ENCODE data around the gene PRKCE. TPM values are rescaled to one million over a fixed set of nuclear protein-coding genes. Genes with fewer than 3 reads are reported as not detected.
"Not testable (repeated sequence)": the region's sequence is repeated elsewhere in the genome, so short reads cannot be mapped to it uniquely, and the experiment has no call there.

The PRKCE gene
- total RNA-seq, 2 donors from 2014 or later: 5.8 to 18.1 TPM

DNA sequence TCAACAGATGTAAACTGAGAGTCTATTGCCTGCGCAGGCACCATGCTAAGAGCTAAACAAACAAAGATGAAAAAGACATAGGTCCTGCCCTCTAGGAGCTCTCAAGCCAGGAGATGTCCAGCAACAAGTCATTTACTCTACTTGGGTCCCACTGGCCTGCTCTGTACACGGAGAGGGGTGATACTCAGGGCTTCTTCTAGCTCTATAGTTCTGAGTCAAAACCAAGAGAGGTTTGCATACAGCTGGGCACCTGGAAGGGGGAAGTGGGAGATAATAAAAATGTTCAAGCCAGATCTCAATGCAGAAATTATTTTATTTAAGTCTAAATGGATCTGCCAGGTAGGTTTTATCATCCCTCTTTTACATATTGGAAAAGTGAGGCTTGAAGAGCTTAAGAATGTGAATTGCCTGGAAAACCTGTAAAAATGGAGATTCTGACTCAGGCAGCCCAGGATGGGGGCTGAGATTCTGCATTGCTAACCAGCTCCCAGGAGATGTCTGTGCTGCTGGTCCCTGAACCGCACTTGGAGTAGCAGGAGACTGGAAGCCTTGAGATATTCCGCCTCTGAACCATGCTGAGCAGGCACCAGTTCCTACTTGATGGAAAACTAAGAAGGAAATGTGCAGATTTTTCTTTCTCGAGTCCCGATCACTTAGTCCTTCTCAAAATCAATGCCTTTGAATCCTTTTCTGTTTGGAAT is 201.1 kb downstream of the PRKCE start:
- Histone ChIP-seq H3K36me3 (no peaks in the 10 kb centered on the region), H3K27me3 (replicated peaks; ENCODE audit: insufficient read depth) (no peaks in the 10 kb centered on the region), H3K4me1 (ENCODE audit: control insufficient read depth in 1 of 2, low read depth in 2 of 2) (peaks cover 5 to 21% of the 10 kb centered on the region in 2 donors), H3K9me3 (no peaks in the 10 kb centered on the region), H3K27ac (no peak overlapping the region), H3K4me3 (no peak overlapping the region)
- DNase-seq (ENCODE audit: low spot score): no peak
- TF ChIP-seq, protein P1, sequence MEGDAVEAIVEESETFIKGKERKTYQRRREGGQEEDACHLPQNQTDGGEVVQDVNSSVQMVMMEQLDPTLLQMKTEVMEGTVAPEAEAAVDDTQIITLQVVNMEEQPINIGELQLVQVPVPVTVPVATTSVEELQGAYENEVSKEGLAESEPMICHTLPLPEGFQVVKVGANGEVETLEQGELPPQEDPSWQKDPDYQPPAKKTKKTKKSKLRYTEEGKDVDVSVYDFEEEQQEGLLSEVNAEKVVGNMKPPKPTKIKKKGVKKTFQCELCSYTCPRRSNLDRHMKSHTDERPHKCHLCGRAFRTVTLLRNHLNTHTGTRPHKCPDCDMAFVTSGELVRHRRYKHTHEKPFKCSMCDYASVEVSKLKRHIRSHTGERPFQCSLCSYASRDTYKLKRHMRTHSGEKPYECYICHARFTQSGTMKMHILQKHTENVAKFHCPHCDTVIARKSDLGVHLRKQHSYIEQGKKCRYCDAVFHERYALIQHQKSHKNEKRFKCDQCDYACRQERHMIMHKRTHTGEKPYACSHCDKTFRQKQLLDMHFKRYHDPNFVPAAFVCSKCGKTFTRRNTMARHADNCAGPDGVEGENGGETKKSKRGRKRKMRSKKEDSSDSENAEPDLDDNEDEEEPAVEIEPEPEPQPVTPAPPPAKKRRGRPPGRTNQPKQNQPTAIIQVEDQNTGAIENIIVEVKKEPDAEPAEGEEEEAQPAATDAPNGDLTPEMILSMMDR (IDR thresholded peaks at IDR 0.05): no peak
- no peak for ATAC-seq (ENCODE audit: insufficient number of reproducible peaks, low FRiP score, low read depth)

DNA sequence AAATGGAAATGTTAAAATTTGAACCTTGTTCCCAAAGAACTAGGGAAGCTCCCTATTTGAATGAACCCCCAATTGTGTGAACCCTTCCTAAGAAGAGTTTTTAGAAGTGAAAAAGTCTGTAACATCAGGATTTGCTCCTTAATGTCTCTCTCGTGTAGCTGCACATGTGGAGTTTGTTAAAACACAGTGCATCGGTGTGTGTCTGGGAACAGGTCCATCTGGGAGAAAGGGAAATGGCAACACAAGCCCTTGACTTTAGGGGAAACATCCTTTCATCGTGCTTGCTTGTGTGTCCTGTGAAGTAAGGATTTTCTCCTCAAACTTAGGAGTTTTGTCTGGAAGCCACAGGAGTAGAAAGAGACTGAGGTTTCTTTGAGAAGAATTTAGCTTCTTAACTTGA is 203.9 kb downstream of the PRKCE start:
- DNase-seq (ENCODE audit: low spot score): no peak
- Histone ChIP-seq H3K4me3 (no peak overlapping the region), H3K36me3 (no peaks in the 10 kb centered on the region), H3K27me3 (replicated peaks; ENCODE audit: insufficient read depth) (no peaks in the 10 kb centered on the region), H3K9me3 (no peaks in the 10 kb centered on the region), H3K27ac (no peak overlapping the region), H3K4me1 (ENCODE audit: control insufficient read depth in 1 of 2, low read depth in 2 of 2) (peaks cover 9 to 27% of the 10 kb centered on the region in 2 donors)
- TF ChIP-seq, protein P1 (IDR thresholded peaks at IDR 0.05): no peak
- no peak for ATAC-seq (ENCODE audit: insufficient number of reproducible peaks, low FRiP score, low read depth)

DNA sequence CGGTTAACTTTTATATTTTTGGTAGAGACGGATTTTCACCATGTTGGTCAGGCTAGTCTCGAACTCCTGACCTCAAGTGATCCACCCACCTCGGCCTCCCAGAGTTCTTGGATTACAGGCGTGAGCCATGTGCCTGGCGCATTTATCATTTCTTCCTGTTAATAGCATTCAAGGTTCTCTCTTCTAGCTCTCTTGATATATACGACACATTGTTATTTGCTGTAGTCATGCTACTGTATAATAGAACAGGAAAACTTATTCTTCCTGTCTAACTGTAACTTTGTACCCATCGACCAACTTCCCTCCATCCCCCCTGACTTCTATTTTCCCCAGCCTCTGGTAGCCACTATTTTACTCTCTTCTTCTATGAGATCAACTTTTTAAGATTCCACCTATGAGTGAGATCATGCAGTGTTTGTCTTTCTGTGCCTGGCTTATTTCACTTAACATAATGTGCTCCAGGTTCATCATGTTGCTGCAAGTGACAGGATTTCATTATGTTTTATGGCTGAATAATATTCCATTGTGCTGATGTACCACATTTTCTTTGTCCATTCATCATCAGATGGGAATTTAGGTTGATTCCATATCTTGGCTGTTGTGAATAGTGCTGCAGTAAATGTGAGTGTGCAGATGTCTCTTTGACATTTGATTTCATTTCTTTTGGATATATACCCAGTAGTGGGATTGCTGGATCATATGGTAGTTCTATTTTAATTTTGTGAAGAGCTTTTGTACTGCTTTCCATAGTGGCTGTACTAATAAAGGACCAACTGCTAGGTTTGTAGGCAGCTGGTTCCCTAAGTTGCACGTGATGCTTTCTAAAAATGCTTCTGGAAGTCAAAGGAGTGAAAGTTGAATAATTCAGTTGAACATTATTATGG is 205.2 kb downstream of the PRKCE start:
- DNase-seq (ENCODE audit: low spot score) (no peak), ATAC-seq (ENCODE audit: insufficient number of reproducible peaks, low FRiP score, low read depth) (no peak)
- H3K9me3 ChIP-seq: no peaks in the 10 kb centered on the region
- no peak overlapping the region for H3K27ac ChIP-seq
- H3K4me3 ChIP-seq: no peak overlapping the region
- peaks cover 12 to 37% of the 10 kb centered on the region in 2 donors for H3K4me1 ChIP-seq (ENCODE audit: control insufficient read depth in 1 of 2, low read depth in 2 of 2)
- H3K27me3 ChIP-seq (replicated peaks; ENCODE audit: insufficient read depth): no peaks in the 10 kb centered on the region
- no peaks in the 10 kb centered on the region for H3K36me3 ChIP-seq
- TF ChIP-seq, protein P1 (IDR thresholded peaks at IDR 0.05): no peak

DNA sequence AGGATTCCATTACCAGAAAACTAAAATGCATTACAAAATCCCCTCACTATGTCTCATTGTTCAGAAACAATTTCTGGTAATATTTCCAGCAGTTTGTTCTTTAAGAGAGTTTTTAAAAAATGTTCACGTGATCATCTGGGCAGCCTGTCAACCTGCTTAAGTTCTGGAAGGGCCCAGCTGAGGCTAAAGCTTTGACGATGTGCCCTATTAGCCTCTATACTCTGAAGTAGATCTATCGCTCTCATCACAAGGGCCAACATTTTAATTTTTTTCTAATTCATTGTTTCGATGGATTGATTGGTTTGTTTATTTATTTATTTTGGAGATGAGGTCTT is 205.8 kb downstream of the PRKCE start:
- Histone ChIP-seq H3K36me3 (no peaks in the 10 kb centered on the region), H3K4me1 (ENCODE audit: control insufficient read depth in 1 of 2, low read depth in 2 of 2) (peaks cover 12 to 37% of the 10 kb centered on the region in 2 donors), H3K27me3 (replicated peaks; ENCODE audit: insufficient read depth) (no peaks in the 10 kb centered on the region), H3K9me3 (no peaks in the 10 kb centered on the region), H3K27ac (no peak overlapping the region), H3K4me3 (no peak overlapping the region)
- no peak for ATAC-seq (ENCODE audit: insufficient number of reproducible peaks, low FRiP score, low read depth)
- TF ChIP-seq, protein P1 (IDR thresholded peaks at IDR 0.05): no peak
- no peak for DNase-seq (ENCODE audit: low spot score)

DNA sequence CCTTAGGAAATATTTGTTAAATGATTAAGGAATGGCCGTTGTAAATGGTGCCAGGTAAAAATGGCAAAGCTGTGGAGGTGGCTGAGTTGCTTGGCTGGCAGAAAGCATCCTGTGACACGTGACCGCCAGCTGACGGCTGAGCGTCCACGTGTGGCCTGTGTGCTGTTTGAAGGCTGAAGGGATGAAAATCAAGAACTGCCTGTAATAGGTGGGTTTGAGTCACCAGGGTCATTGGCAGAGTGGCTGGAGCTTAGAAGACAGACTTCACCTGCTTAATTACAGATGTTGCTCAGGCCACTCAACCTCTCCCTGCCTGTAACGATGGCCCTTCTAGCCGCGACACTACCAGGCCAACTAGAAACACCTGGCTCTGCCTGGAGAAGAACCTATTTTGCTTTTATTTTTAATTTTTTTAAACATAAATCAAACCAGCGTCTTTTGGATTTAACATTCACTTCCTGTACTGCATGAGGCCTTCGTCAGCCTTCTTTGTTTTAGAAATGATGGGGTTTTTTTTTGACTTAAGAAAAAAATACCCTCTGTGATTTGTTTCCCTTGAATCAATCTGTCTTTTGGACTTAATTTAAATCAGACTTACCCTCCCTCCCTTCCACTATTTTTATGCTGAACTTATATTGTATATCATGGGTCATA is 206.5 kb downstream of the PRKCE start:
- H3K27ac ChIP-seq: no peak overlapping the region
- H3K4me3 ChIP-seq: no peak overlapping the region
- no peaks in the 10 kb centered on the region for H3K36me3 ChIP-seq
- no peaks in the 10 kb centered on the region for H3K9me3 ChIP-seq
- no peak for ATAC-seq (ENCODE audit: insufficient number of reproducible peaks, low FRiP score, low read depth)
- no peaks in the 10 kb centered on the region for H3K27me3 ChIP-seq (replicated peaks; ENCODE audit: insufficient read depth)
- H3K4me1 ChIP-seq (ENCODE audit: control insufficient read depth in 1 of 2, low read depth in 2 of 2): peaks cover 12 to 37% of the 10 kb centered on the region in 2 donors
- TF ChIP-seq, protein P1 (IDR thresholded peaks at IDR 0.05): no peak
- DNase-seq (ENCODE audit: low spot score): no peak

DNA sequence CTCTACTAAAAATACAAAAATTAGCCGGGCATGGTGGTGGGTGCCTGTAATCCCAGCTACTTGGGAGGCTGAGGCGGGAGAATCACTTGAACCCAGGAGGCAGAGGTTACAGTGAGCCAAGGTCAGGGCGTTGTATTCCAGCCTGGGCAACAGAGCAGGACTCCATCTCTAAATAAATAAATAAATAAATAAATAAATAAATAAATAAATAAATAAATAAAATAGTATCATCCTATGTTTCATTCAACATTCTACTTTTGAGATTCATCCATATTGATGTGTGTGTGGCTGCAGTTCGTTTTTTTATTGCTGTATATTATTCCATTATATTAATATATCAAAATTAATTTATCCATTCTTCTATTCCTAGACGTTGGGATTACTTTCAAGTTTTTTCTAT is 207.4 kb downstream of the PRKCE start:
- H3K36me3 ChIP-seq; DNase-seq (ENCODE audit: low spot score); H3K9me3 ChIP-seq; H3K27ac ChIP-seq; H3K27me3 ChIP-seq (replicated peaks; ENCODE audit: insufficient read depth); ATAC-seq (ENCODE audit: insufficient number of reproducible peaks, low FRiP score, low read depth); H3K4me3 ChIP-seq: not testable (repeated sequence)
- H3K4me1 ChIP-seq (ENCODE audit: control insufficient read depth in 1 of 2, low read depth in 2 of 2): peaks cover 12 to 37% of the 10 kb centered on the region in 2 donors
